CD14-positive monocyte (primary cell): ENCODE results near the gene CHMP4B. TPM values are rescaled to one million over a fixed set of nuclear protein-coding genes. Genes with fewer than 3 reads are reported as not detected.

ENCODE experiments used
- DNase-seq, 3 donors: peaks; one replicate each; pipeline ENCODE4 v3.0.0-alpha.2; 2011 to 2022
- H2AFZ ChIP-seq: 2 replicates; pipeline ENCODE4 v1.6.0; 2012; ENCODE audit warnings: mild to moderate bottlenecking, low read depth, low read length, inconsistent platforms; ENCODE audit not compliant: insufficient read depth, poor library complexity, severe bottlenecking
- H3K27ac ChIP-seq, 2 donors: 1 replicate in 1 of 2; 2 replicates in 1 of 2; pipeline ENCODE4 v1.5.1; 2012 to 2013; ENCODE audit warnings: low read length in 2 of 2, control low read depth in 1 of 2, inconsistent platforms in 1 of 2, low read depth in 1 of 2, mild to moderate bottlenecking in 1 of 2
- H3K27me3 ChIP-seq, 2 donors: one replicate each; pipeline versions ENCODE4 v1.6.0 to v1.6.1; 2011 to 2013; ENCODE audit warnings: low read length in 2 of 2; ENCODE audit not compliant: control insufficient read depth in 2 of 2, insufficient read depth in 2 of 2
- H3K36me3 ChIP-seq, 2 donors: replicated peaks in 1 of 2; 1 replicate in 1 of 2; 2 replicates in 1 of 2; pipeline versions ENCODE4 v1.5.1 to v1.6.1; 2012 to 2013; ENCODE audit warnings: low read length in 2 of 2, control low read depth in 1 of 2, inconsistent platforms in 1 of 2, mild to moderate bottlenecking in 1 of 2; ENCODE audit not compliant: insufficient read depth in 2 of 2, control insufficient read depth in 1 of 2
- H3K4me1 ChIP-seq, 2 donors: 1 replicate in 1 of 2; 2 replicates in 1 of 2; pipeline versions ENCODE4 v1.5.1 to v1.6.1; 2012 to 2013; ENCODE audit warnings: low read length in 2 of 2, control low read depth in 1 of 2, inconsistent platforms in 1 of 2, mild to moderate bottlenecking in 1 of 2, moderate library complexity in 1 of 2; ENCODE audit not compliant: insufficient read depth in 2 of 2, control insufficient read depth in 1 of 2
- H3K4me2 ChIP-seq: replicated peaks from 2 replicates; pipeline ENCODE3; 2012; ENCODE audit warnings: low read length, moderate library complexity, mild to moderate bottlenecking; ENCODE audit not compliant: poor library complexity, severe bottlenecking; ENCODE audit errors: extremely low read depth
- H3K4me3 ChIP-seq, 3 experiments: fragments of 200-600 bp in 1 of 3; sonication (generic) in 1 of 3; replicated peaks in 1 of 3; 1 replicate in 2 of 3; 2 replicates in 1 of 3; pipeline ENCODE4 v1.5.1; 2011 to 2013; ENCODE audit warnings: low read length in 3 of 3, mild to moderate bottlenecking in 3 of 3, control low read depth in 2 of 3, low read depth in 2 of 3, inconsistent platforms in 1 of 3, moderate library complexity in 1 of 3
- H3K79me2 ChIP-seq: 2 replicates; pipeline ENCODE4 v1.6.0; 2012; ENCODE audit warnings: mild to moderate bottlenecking, control low read depth, inconsistent platforms, low read length, moderate library complexity; ENCODE audit not compliant: insufficient read depth
- H3K9ac ChIP-seq: 2 replicates; pipeline ENCODE4 v1.6.0; 2017; ENCODE audit warnings: low read length, mild to moderate bottlenecking; ENCODE audit not compliant: insufficient read depth, poor library complexity, severe bottlenecking
- H3K9me3 ChIP-seq, 2 donors: replicated peaks in 1 of 2; 1 replicate in 1 of 2; 2 replicates in 1 of 2; pipeline versions ENCODE4 v1.5.1 to v1.6.1; 2012 to 2013; ENCODE audit warnings: low read length in 2 of 2, control low read depth in 1 of 2; ENCODE audit not compliant: control insufficient read depth in 1 of 2, insufficient read depth in 1 of 2
- H4K20me1 ChIP-seq: 2 replicates; pipeline ENCODE4 v1.6.0; 2012; ENCODE audit warnings: mild to moderate bottlenecking, low read length, control low read depth, moderate library complexity; ENCODE audit not compliant: insufficient read depth
- H3K27ac Mint-ChIP-seq, 7 donors: one replicate each; pipeline ENCODE4 v1.8.0; 2020; ENCODE audit warnings: mild to moderate bottlenecking in 7 of 7, mixed read lengths in 7 of 7, moderate library complexity in 6 of 7, inconsistent platforms in 2 of 7
- H3K27me3 Mint-ChIP-seq, 3 donors: one replicate each; pipeline ENCODE4 v1.8.0; 2021 to 2022; ENCODE audit warnings: low read depth in 3 of 3, mild to moderate bottlenecking in 3 of 3, mixed read lengths in 3 of 3, moderate library complexity in 3 of 3, inconsistent platforms in 1 of 3
- H3K36me3 Mint-ChIP-seq, 2 donors: one replicate each; pipeline ENCODE4 v1.8.0; 2020; ENCODE audit warnings: mixed read lengths in 2 of 2, inconsistent platforms in 1 of 2, mild to moderate bottlenecking in 1 of 2
- H3K4me1 Mint-ChIP-seq: one replicate; pipeline ENCODE4 v1.8.0; 2020; ENCODE audit warnings: mild to moderate bottlenecking, mixed read lengths
- H3K4me3 Mint-ChIP-seq, 2 donors: one replicate each; pipeline ENCODE4 v1.8.0; 2020; ENCODE audit warnings: mild to moderate bottlenecking in 2 of 2, mixed read lengths in 2 of 2, moderate library complexity in 1 of 2
- H3K9me3 Mint-ChIP-seq, 7 donors: one replicate each; pipeline ENCODE4 v1.8.0; 2020 to 2022; ENCODE audit warnings: mixed read lengths in 7 of 7, mild to moderate bottlenecking in 6 of 7, moderate library complexity in 6 of 7, inconsistent platforms in 2 of 7
- CTCF ChIP-seq: fragments of 200-600 bp; IDR thresholded peaks from one replicate; pipeline ENCODE4 v1.8.0; 2022; ENCODE audit warnings: antibody characterized with exemption, mild to moderate bottlenecking
- WGBS: methylation state at CpG from one replicate; pipeline ENCODE4 v1.1.5; 2013; ENCODE audit warnings: missing lambda C conversion rate; ENCODE audit not compliant: insufficient coverage; 5-methylcytosine and 5-hydroxymethylcytosine counted together
- intact Hi-C, 2 donors: fragments of 100-400 bp; cut with micrococcal nuclease; formaldehyde crosslinking; loops; one replicate each; pipeline versions ENCODE4 v1.15.0 to v1.15.1; 2023
- polyA plus RNA-seq, 3 donors: library from polyadenylated mRNA; depleted of rRNA in 1 of 3; unstranded in 2 of 3; stranded (reverse) in 1 of 3; fragments of 300-500 nt in 2 of 3; fragments of >200 nt in 1 of 3; fragmentation: Illumina TruSeq in 2 of 3; gene quantifications; 1 replicate in 2 of 3; 2 replicates in 1 of 3; pipeline ENCODE4 v1.2.3, GENCODE V29; 2012 to 2021

The CHMP4B gene
- polyA plus RNA-seq, 3 donors: 7.1 to 181 (median 10.0) TPM

DNA sequence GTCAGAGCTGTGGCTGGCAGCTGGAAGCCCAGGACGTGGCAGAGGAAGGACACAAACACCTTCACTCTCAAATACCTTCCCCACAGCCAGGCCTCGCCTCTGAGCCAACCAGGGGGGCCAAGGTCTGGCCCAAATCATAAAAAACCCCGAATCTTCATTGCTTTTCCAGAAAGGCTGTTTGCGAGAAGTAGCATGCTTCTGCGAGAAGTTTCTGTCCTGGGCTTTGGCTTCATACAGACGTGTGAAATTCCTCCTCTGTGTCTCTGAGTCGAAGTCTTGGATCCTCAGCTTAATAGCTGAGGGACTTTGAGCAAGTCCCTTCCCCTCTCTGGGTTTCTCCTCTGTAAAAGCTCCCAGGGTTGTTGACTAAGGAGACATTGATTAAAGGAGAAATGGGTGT is 63.0 kb downstream of the CHMP4B start:
- no peak overlapping the region for H2AFZ ChIP-seq
- H3K27me3 Mint-ChIP-seq: peaks cover 0 to 6% (median 2%) of the 10 kb centered on the region in 3 donors
- H3K36me3 ChIP-seq: no peaks in the 10 kb centered on the region
- no peak for DNase-seq
- TF ChIP-seq CTCF: no peak
- H3K27ac Mint-ChIP-seq: no peak overlapping the region
- H3K36me3 Mint-ChIP-seq: no peaks in the 10 kb centered on the region
- H3K27me3 ChIP-seq: no peaks in the 10 kb centered on the region
- no peak overlapping the region for H3K4me2 ChIP-seq
- no peak overlapping the region for H3K27ac ChIP-seq
- H3K79me2 ChIP-seq: no peaks in the 10 kb centered on the region
- WGBS: 68% methylated on average over 7 of the region's 7 CpGs
- H3K4me1 ChIP-seq: no peaks in the 10 kb centered on the region
- no peak overlapping the region for H3K4me3 ChIP-seq
- H3K4me1 Mint-ChIP-seq: peaks cover 5% of the 10 kb centered on the region
- no peak overlapping the region for H3K4me3 Mint-ChIP-seq
- peaks cover 2 to 7% of the 10 kb centered on the region in 2 donors for H3K9me3 ChIP-seq
- H3K9me3 Mint-ChIP-seq: peaks cover 0 to 12% (median 8%) of the 10 kb centered on the region in 7 donors
- no peaks in the 10 kb centered on the region for H4K20me1 ChIP-seq
- no peak overlapping the region for H3K9ac ChIP-seq
- intact Hi-C loops: no loop called here

GRCh38 chr20:33875055-33875454 is 63.9 kb downstream of the CHMP4B start:
- H4K20me1 ChIP-seq: no peaks in the 10 kb centered on the region
- H3K9ac ChIP-seq: peak overlapping the region; percentile 1
- H3K9me3 ChIP-seq: peaks cover 6 to 13% of the 10 kb centered on the region in 2 donors
- no peak overlapping the region for H3K4me3 ChIP-seq
- Mint-ChIP-seq H3K27me3 (peaks cover 0 to 6% (median 2%) of the 10 kb centered on the region in 3 donors), H3K4me3 (no peak overlapping the region), H3K4me1 (peaks cover 5% of the 10 kb centered on the region), H3K36me3 (no peaks in the 10 kb centered on the region), H3K27ac (no peak overlapping the region), H3K9me3 (peaks cover 0 to 17% (median 14%) of the 10 kb centered on the region in 7 donors)
- no peak overlapping the region for H3K4me2 ChIP-seq
- no peak overlapping the region for H3K27ac ChIP-seq
- intact Hi-C loops: no loop called here
- H3K79me2 ChIP-seq: no peaks in the 10 kb centered on the region
- H3K27me3 ChIP-seq: no peaks in the 10 kb centered on the region
- TF ChIP-seq CTCF: no peak
- 19% methylated on average over 3 of the region's 7 CpGs for WGBS
- no peaks in the 10 kb centered on the region for H3K36me3 ChIP-seq
- no peak overlapping the region for H2AFZ ChIP-seq
- H3K4me1 ChIP-seq: no peaks in the 10 kb centered on the region
- no peak for DNase-seq
